Prostate gland (tissue), 2 donors: ENCODE results near the gene OSCAR. TPM values are rescaled to one million over a fixed set of nuclear protein-coding genes. Genes with fewer than 3 reads are reported as not detected.
A peak's percentile ranks its signal among the peaks of the same experiment; 100 is the strongest.

Experiments used
- DNase-seq: peaks from one replicate; pipeline ENCODE4 v3.0.0-alpha.2; 2019; ENCODE audit warnings: low spot score
- H3K27ac ChIP-seq, 2 donors: fragments of 200-600 bp; sonication (generic); 2 replicates each; pipeline ENCODE4 v1.5.1; 2017 to 2019
- H3K27me3 ChIP-seq: fragments of 200-600 bp; sonication (generic); replicated peaks from 2 replicates; pipeline ENCODE4 v1.5.1; 2019; ENCODE audit not compliant: insufficient read depth
- H3K36me3 ChIP-seq, 2 donors: fragments of 200-600 bp; sonication (generic); 1 replicate in 1 of 2; 2 replicates in 1 of 2; pipeline versions ENCODE4 v1.5.1 to v1.8.1; 2017 to 2019
- H3K4me1 ChIP-seq: fragments of 200-600 bp; sonication (generic); replicated peaks from 2 replicates; pipeline ENCODE4 v1.5.1; 2019
- H3K4me3 ChIP-seq, 2 donors: fragments of 200-600 bp; sonication (generic); 2 replicates each; pipeline ENCODE4 v1.5.1; 2017 to 2019
- H3K9me3 ChIP-seq: fragments of 200-600 bp; sonication (generic); 2 replicates; pipeline ENCODE4 v1.5.1; 2017
- POLR2A ChIP-seq: fragments of 450-650 bp; IDR thresholded peaks from one replicate; pipeline ENCODE4 v1.6.1; 2016; ENCODE audit warnings: antibody characterized with exemption, mild to moderate bottlenecking
- POLR2AphosphoS5 ChIP-seq: sonication (generic); formaldehyde crosslinking; IDR thresholded peaks from one replicate; pipeline ENCODE4 v1.6.1; 2017; ENCODE audit warnings: antibody characterized with exemption
- WGBS: methylation state at CpG from one replicate; pipeline ENCODE4 v1.1.5; 2018; 5-methylcytosine and 5-hydroxymethylcytosine counted together
- intact Hi-C: fragments of 100-400 bp; cut with DNase I; formaldehyde crosslinking; loops from one replicate; pipeline ENCODE4 v1.14.2; 2022
- total RNA-seq, 2 donors: library from RNA; depleted of rRNA; stranded (reverse); fragments of >200 nt; gene quantifications; one replicate each; pipeline ENCODE4 v1.1.0, GENCODE V29; 2016
- TF ChIP-seq, protein P1 (sequence below), 4 experiments: fragments of 200-600 bp in 2 of 4; fragments of 450-650 bp in 2 of 4; sonication (generic) in 2 of 4; IDR thresholded peaks; 1 replicate in 3 of 4; 2 replicates in 1 of 4; pipeline ENCODE4 v1.5.1; 2016 to 2019; ENCODE audit warnings: antibody characterized with exemption in 4 of 4, mild to moderate bottlenecking in 2 of 4, moderate library complexity in 2 of 4

The OSCAR gene
- total RNA-seq, 2 donors from 2014 or later: 0.23 to 1.6 TPM

DNA sequence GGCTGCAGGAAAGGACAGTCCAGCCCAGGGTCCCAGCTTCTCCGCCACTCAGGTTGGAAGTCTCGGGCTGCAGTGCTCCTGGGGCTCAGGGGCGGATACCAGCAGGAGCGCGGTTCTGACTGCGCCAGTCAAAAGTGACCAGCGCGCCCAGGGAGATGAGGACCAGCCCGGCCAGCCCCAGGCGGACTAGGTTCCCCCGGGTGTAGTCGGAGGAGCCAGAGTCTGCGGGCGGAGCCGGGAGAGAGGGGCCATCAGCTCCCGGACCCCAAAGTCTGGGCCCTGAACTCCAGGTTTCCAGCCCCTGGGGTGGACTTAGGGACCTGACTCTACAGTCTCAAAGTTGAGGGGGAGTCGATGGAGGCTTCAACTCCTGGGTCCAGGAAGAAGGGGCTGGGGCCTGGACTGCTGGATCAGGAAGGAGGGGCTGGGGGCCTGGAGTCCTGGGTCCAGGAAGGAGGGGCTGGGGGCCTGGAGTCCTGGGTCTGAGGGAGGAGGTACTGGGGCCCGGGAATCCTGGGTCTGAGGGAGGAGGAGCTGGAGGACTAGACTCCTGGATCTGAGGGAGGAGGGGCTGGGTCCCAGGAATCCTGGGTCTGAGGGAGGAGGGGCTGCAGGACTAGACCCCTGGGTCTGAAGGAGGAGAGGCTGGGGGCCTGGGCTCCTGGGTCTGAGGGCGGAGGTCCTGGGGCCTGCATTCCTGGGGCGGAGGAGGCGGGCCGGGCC, 5.3 kb downstream of the OSCAR start:
- Histone ChIP-seq H3K4me1 (no peaks in the 10 kb centered on the region), H3K27ac (peak overlapping the region in 1 of 2 donors; percentile 43), H3K9me3 (no peaks in the 10 kb centered on the region), H3K4me3 (peak overlapping the region; percentile 17 to 37), H3K36me3 (no peaks in the 10 kb centered on the region), H3K27me3 (no peaks in the 10 kb centered on the region)
- intact Hi-C loops: no loop called here
- 77% methylated on average over 18 of the region's 22 CpGs for WGBS
- TF ChIP-seq, protein P1, sequence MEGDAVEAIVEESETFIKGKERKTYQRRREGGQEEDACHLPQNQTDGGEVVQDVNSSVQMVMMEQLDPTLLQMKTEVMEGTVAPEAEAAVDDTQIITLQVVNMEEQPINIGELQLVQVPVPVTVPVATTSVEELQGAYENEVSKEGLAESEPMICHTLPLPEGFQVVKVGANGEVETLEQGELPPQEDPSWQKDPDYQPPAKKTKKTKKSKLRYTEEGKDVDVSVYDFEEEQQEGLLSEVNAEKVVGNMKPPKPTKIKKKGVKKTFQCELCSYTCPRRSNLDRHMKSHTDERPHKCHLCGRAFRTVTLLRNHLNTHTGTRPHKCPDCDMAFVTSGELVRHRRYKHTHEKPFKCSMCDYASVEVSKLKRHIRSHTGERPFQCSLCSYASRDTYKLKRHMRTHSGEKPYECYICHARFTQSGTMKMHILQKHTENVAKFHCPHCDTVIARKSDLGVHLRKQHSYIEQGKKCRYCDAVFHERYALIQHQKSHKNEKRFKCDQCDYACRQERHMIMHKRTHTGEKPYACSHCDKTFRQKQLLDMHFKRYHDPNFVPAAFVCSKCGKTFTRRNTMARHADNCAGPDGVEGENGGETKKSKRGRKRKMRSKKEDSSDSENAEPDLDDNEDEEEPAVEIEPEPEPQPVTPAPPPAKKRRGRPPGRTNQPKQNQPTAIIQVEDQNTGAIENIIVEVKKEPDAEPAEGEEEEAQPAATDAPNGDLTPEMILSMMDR (IDR thresholded peaks at IDR 0.05): no peak
- TF ChIP-seq POLR2AphosphoS5: no peak
- no peak for TF ChIP-seq POLR2A
- DNase-seq: no peak

DNA sequence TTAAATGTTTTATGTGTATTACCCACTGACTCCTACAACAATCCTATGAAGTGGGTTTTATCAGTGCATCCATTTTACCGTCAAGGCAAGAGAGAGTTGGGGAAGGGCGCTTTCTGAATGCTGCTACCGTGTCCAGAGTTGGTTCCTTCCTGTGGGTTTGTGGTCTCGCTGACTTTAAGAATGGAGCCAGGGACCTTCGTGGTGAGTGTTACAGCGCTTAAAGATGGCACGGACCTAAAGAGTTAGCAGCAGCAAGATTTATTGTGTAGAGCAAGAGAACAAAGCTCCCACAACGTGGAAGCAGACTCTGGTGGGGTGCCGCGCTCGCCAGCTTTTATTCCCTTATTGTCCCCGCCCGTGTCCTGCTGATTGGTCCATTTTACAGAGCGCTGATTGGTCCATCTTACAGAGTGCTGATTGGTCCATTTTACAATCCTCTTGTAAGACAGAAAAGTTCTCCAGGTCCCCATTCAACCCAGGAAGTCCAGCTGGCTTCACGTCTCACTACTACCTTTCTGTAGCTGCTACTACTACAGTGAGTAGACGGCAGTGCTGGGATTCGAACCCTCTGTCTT, 6.1 kb downstream of the OSCAR start:
- no peaks in the 10 kb centered on the region for H3K27me3 ChIP-seq
- WGBS: 85% methylated on average over 17 of the region's 17 CpGs
- H3K4me3 ChIP-seq: no peak overlapping the region
- no peaks in the 10 kb centered on the region for H3K4me1 ChIP-seq
- intact Hi-C loops: no loop called here
- DNase-seq: no peak
- H3K36me3 ChIP-seq: no peaks in the 10 kb centered on the region
- TF ChIP-seq POLR2AphosphoS5 (no peak), POLR2A (no peak)
- TF ChIP-seq, protein P1 (IDR thresholded peaks at IDR 0.05): no peak
- no peaks in the 10 kb centered on the region for H3K9me3 ChIP-seq
- H3K27ac ChIP-seq: no peak overlapping the region

DNA sequence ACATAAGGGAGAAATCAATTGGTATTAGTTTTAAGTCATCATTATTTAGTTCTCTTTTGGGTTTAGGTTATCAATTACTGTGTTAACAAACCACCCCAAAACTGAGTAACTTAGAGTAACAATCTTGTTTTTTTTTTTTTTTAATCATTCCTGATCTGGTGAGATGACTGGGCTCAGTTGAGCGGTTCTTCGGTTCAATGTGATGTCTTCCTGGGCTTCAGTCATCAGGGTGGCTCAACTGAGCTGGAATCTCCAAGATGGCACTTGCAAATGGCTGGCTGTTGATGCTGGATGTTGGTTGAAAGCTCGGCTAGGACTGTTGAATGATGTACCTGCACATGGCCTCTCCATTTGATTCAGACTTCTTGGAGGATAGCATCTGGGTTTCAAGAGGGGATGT, 16.2 kb downstream of the OSCAR start:
- H3K27me3 ChIP-seq: no peaks in the 10 kb centered on the region
- TF ChIP-seq, protein P1 (IDR thresholded peaks at IDR 0.05): no peak
- no peak for TF ChIP-seq POLR2A
- no peak for TF ChIP-seq POLR2AphosphoS5
- H3K9me3 ChIP-seq: no peaks in the 10 kb centered on the region
- H3K4me1 ChIP-seq: no peaks in the 10 kb centered on the region
- no peak for DNase-seq
- no peak overlapping the region for H3K27ac ChIP-seq
- H3K36me3 ChIP-seq: no peaks in the 10 kb centered on the region
- WGBS: 94% methylated on average over 3 of the region's 3 CpGs
- intact Hi-C loops: no loop called here
- no peak overlapping the region for H3K4me3 ChIP-seq

DNA sequence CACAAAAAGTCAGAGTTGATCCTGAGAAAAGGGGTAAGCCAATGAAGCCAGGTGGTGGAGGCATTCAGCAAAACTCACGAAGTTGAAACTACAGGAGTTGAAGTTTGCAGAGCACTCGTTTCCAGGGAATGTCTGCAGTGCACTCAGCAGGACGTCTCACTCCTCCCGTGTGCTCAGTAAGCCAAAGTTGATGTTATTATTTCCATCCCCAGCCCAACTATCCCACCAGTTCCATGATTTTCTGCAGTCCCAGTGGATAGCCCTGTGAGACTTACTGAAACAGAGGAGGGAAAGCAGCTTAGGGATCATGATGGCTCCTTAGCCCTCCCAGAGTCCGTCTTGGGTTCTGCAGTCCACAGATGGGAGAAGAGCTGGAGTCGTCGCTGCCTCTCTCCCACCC, 19.6 kb downstream of the OSCAR start, which contains the start of gene TARM1:
TARM1 (minus strand) TSS at position 334 of the 400 bp plus-strand sequence; CDS start at position 309, 25 bp downstream.
- Histone ChIP-seq H3K27ac (no peak within 1 kb of the TSS), H3K27me3 (no peaks in the 10 kb centered on the region), H3K36me3 (no peaks in the 10 kb centered on the region), H3K9me3 (no peaks in the 10 kb centered on the region), H3K4me1 (no peaks in the 10 kb centered on the region), H3K4me3 (no peak within 1 kb of the TSS)
- 83% methylated on average over 7 of the region's 7 CpGs for WGBS
- DNase-seq: no peak
- intact Hi-C loops: no loop called here
- no peak for TF ChIP-seq POLR2AphosphoS5
- no peak for TF ChIP-seq POLR2A
- TF ChIP-seq, protein P1 (IDR thresholded peaks at IDR 0.05): no peak

DNA sequence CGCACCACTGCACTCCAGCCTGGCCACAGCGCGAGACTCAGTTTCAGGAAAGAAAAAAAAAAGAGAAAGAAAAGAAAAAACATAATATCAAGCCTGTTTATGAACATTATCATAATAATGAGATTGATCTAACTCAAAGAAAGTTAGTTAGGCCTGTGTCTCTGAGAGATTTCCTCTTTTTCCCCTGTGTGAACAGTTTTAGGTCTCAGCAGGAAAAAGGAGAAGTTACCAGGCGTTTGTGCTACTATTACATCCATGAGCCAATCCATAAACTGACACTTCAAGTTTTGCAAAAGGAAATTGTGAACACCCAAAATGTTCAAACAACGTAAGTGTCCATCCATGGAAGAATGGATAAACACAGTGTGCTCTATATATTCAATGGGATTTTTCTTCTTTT, 23.3 kb downstream of the OSCAR start:
- no peak for TF ChIP-seq POLR2AphosphoS5
- no peak for TF ChIP-seq POLR2A
- TF ChIP-seq, protein P1 (IDR thresholded peaks at IDR 0.05): no peak
- no peak for DNase-seq
- no peak overlapping the region for H3K27ac ChIP-seq
- H3K27me3 ChIP-seq: no peaks in the 10 kb centered on the region
- WGBS: 83% methylated on average over 5 of the region's 5 CpGs
- H3K9me3 ChIP-seq: no peaks in the 10 kb centered on the region
- intact Hi-C loops: no loop called here
- no peak overlapping the region for H3K4me3 ChIP-seq
- no peaks in the 10 kb centered on the region for H3K36me3 ChIP-seq
- no peaks in the 10 kb centered on the region for H3K4me1 ChIP-seq
